ENCODE measurements around the gene BPHL.

DNA sequence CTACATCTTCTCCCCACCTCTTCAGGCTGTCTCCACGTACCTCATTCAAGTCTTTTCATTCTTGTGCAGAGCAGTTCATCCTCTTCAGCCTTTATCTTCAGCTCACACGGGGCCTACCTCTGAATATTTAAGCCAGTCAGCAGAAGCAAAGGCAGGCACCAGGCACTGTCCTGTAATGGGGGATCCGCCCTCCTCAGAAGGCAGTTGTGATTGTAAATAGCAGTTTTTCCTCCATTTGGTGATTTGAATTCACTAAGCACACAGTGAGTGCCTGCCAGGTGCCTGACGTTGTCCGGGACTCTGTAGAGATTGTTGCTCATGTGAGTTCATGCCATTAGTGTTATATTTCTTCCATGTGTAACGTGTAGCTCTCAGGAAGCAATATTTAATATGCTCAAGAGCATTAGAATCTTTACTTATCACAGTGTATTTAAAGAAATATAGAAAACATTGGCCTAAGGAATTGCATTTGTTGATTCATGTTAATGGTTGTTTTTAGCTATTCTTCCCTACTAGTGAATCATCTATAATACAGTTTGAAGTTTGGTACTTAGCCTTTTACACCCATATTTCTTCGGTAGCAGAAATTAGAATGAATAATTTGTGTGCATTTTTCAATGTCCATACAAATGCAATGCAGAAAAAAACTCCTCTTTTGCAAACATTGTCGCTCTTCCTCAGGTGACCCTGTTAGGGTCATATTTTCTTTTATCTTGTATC, 17.9 kb downstream of the BPHL start:
- TF ChIP-seq, protein P1, sequence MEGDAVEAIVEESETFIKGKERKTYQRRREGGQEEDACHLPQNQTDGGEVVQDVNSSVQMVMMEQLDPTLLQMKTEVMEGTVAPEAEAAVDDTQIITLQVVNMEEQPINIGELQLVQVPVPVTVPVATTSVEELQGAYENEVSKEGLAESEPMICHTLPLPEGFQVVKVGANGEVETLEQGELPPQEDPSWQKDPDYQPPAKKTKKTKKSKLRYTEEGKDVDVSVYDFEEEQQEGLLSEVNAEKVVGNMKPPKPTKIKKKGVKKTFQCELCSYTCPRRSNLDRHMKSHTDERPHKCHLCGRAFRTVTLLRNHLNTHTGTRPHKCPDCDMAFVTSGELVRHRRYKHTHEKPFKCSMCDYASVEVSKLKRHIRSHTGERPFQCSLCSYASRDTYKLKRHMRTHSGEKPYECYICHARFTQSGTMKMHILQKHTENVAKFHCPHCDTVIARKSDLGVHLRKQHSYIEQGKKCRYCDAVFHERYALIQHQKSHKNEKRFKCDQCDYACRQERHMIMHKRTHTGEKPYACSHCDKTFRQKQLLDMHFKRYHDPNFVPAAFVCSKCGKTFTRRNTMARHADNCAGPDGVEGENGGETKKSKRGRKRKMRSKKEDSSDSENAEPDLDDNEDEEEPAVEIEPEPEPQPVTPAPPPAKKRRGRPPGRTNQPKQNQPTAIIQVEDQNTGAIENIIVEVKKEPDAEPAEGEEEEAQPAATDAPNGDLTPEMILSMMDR (IDR thresholded peaks at IDR 0.05): no peak
- no peak for TF ChIP-seq POLR2A (IDR thresholded peaks at IDR 0.05)

Data from esophagus squamous epithelium (tissue), 4 donors.